H9 (cell line): ENCODE results near the gene TSPAN1. TPM values are rescaled to one million over a fixed set of nuclear protein-coding genes. Genes with fewer than 3 reads are reported as not detected.

ENCODE experiments used
- DNase-seq: peaks from one replicate; pipeline ENCODE4 v3.0.0-alpha.2; 2017
- H2AFZ ChIP-seq: one replicate; pipeline ENCODE4 v1.6.1; 2013; ENCODE audit warnings: mild to moderate bottlenecking, low read length, control low read depth, moderate library complexity
- H2AK5ac ChIP-seq: 2 replicates; pipeline ENCODE4 v1.6.1; 2013; ENCODE audit warnings: low read length, control low read depth, mixed read lengths; ENCODE audit not compliant: insufficient read length
- H2BK120ac ChIP-seq: one replicate; pipeline ENCODE4 v1.6.1; 2013; ENCODE audit warnings: low read depth, mild to moderate bottlenecking, low read length, control low read depth, inconsistent platforms; ENCODE audit not compliant: poor library complexity, severe bottlenecking
- H2BK12ac ChIP-seq: 2 replicates; pipeline ENCODE4 v1.6.1; 2013; ENCODE audit warnings: low read length, control low read depth, mixed read lengths, low read depth; ENCODE audit not compliant: insufficient read length
- H2BK15ac ChIP-seq: 2 replicates; pipeline ENCODE4 v1.6.1; 2013; ENCODE audit warnings: low read depth, low read length, control low read depth
- H2BK20ac ChIP-seq: one replicate; pipeline ENCODE4 v1.6.1; 2013; ENCODE audit warnings: low read depth, mild to moderate bottlenecking, low read length, control low read depth, inconsistent platforms; ENCODE audit not compliant: poor library complexity, severe bottlenecking
- H2BK5ac ChIP-seq: 2 replicates; pipeline ENCODE4 v1.6.1; 2013; ENCODE audit warnings: low read length, control low read depth, mixed read lengths; ENCODE audit not compliant: insufficient read length
- H3K14ac ChIP-seq: 2 replicates; pipeline ENCODE4 v1.6.1; 2013; ENCODE audit warnings: low read length, control low read depth; ENCODE audit not compliant: insufficient read depth
- H3K18ac ChIP-seq: 2 replicates; pipeline ENCODE4 v1.6.1; 2013; ENCODE audit warnings: low read depth, mild to moderate bottlenecking, mixed read lengths, low read length, control low read depth; ENCODE audit not compliant: insufficient read length
- H3K23ac ChIP-seq: 2 replicates; pipeline ENCODE4 v1.6.1; 2013; ENCODE audit warnings: low read length, control low read depth, mixed read lengths, low read depth; ENCODE audit not compliant: insufficient read length
- H3K23me2 ChIP-seq: 2 replicates; pipeline ENCODE4 v1.6.1; 2013; ENCODE audit warnings: low read depth, mild to moderate bottlenecking, mixed read lengths, low read length, control low read depth; ENCODE audit not compliant: insufficient read length, poor library complexity, severe bottlenecking
- H3K27ac ChIP-seq: 2 replicates; pipeline ENCODE4 v1.5.1; 2013; ENCODE audit warnings: low read length, control low read depth, mixed read lengths, low read depth; ENCODE audit not compliant: insufficient read length
- H3K27me3 ChIP-seq: 2 replicates; pipeline ENCODE4 v1.6.1; 2013; ENCODE audit warnings: low read length, control low read depth, inconsistent platforms; ENCODE audit not compliant: insufficient read depth
- H3K4ac ChIP-seq: 2 replicates; pipeline ENCODE4 v1.6.1; 2013; ENCODE audit warnings: low read depth, mild to moderate bottlenecking, control low read depth, inconsistent platforms, low read length, moderate library complexity
- H3K4me1 ChIP-seq: 2 replicates; pipeline ENCODE4 v1.6.1; 2013; ENCODE audit warnings: low read length, control low read depth, inconsistent platforms; ENCODE audit not compliant: insufficient read depth
- H3K4me2 ChIP-seq: 2 replicates; pipeline ENCODE4 v1.6.1; 2013; ENCODE audit warnings: low read length, control low read depth, mixed read lengths; ENCODE audit not compliant: insufficient read length, insufficient read depth
- H3K56ac ChIP-seq: 2 replicates; pipeline ENCODE4 v1.6.1; 2013; ENCODE audit warnings: low read depth, mild to moderate bottlenecking, mixed read lengths, low read length, control low read depth; ENCODE audit not compliant: insufficient read length
- H3K79me1 ChIP-seq: 2 replicates; pipeline ENCODE4 v1.6.1; 2013; ENCODE audit warnings: low read depth, mild to moderate bottlenecking, moderate library complexity, low read length, control low read depth, inconsistent platforms; ENCODE audit not compliant: insufficient read depth, poor library complexity, severe bottlenecking
- H3K79me2 ChIP-seq: 2 replicates; pipeline ENCODE4 v1.6.1; 2013; ENCODE audit warnings: low read length, control low read depth, inconsistent platforms; ENCODE audit not compliant: insufficient read depth
- H3K9ac ChIP-seq: 2 replicates; pipeline ENCODE4 v1.6.1; 2013; ENCODE audit warnings: low read length, control low read depth, mixed read lengths; ENCODE audit not compliant: insufficient read length; ENCODE audit errors: extremely low read depth
- H3K9me3 ChIP-seq: one replicate; pipeline ENCODE4 v1.6.1; 2013; ENCODE audit warnings: low read depth, low read length, inconsistent platforms; ENCODE audit not compliant: control insufficient read depth
- H3T11ph ChIP-seq: one replicate; pipeline ENCODE4 v1.6.1; 2013; ENCODE audit warnings: mild to moderate bottlenecking, low read length, control low read depth, inconsistent platforms
- H4K20me1 ChIP-seq: one replicate; pipeline ENCODE4 v1.6.1; 2013; ENCODE audit not compliant: control insufficient read depth, insufficient read length, insufficient read depth
- H4K5ac ChIP-seq: 2 replicates; pipeline ENCODE4 v1.6.1; 2013; ENCODE audit warnings: low read depth, mild to moderate bottlenecking, mixed read lengths, low read length, control low read depth; ENCODE audit not compliant: insufficient read length
- H4K8ac ChIP-seq: replicated peaks from 2 replicates; pipeline ENCODE4 v1.6.1; 2013; ENCODE audit warnings: low read length, control low read depth, mixed read lengths, low read depth; ENCODE audit not compliant: insufficient read length
- H4K91ac ChIP-seq: 2 replicates; pipeline ENCODE4 v1.6.1; 2013; ENCODE audit warnings: low read depth, mild to moderate bottlenecking, moderate library complexity, mixed read lengths, low read length, control low read depth; ENCODE audit not compliant: insufficient read length
- H3K27ac Mint-ChIP-seq, 3 experiments: 2 replicates in 2 of 3; 3 replicates in 1 of 3; pipeline ENCODE4 v1.8.0; 2020 to 2021; ENCODE audit warnings: mixed read lengths in 3 of 3, mild to moderate bottlenecking in 1 of 3, moderate library complexity in 1 of 3
- H3K27me3 Mint-ChIP-seq: 2 replicates; pipeline ENCODE4 v1.8.0; 2021; ENCODE audit warnings: low read depth, mild to moderate bottlenecking, moderate library complexity, mixed read lengths
- H3K36me3 Mint-ChIP-seq, 3 experiments: 2 replicates in 2 of 3; 3 replicates in 1 of 3; pipeline ENCODE4 v1.8.0; 2020 to 2021; ENCODE audit warnings: low read depth in 3 of 3, mixed read lengths in 3 of 3; ENCODE audit not compliant: insufficient read depth in 1 of 3
- H3K4me1 Mint-ChIP-seq, 2 experiments: 2 replicates each; pipeline ENCODE4 v1.8.0; 2020; ENCODE audit warnings: mixed read lengths in 2 of 2
- H3K4me3 Mint-ChIP-seq, 2 experiments: 2 replicates in 1 of 2; 3 replicates in 1 of 2; pipeline ENCODE4 v1.8.0; 2020 to 2021; ENCODE audit warnings: mild to moderate bottlenecking in 2 of 2, mixed read lengths in 2 of 2, moderate library complexity in 1 of 2
- H3K9me3 Mint-ChIP-seq, 2 experiments: 2 replicates in 1 of 2; 3 replicates in 1 of 2; pipeline ENCODE4 v1.8.0; 2020; ENCODE audit warnings: mild to moderate bottlenecking in 2 of 2, mixed read lengths in 2 of 2, moderate library complexity in 1 of 2
- WGBS: extraction: QIAGEN DNeasy Blood & Tissue Kit; methylation state at CpG from one replicate; pipeline ENCODE4 v1.1.7; 2013; ENCODE audit warnings: missing lambda C conversion rate, low lambda C conversion rate, mixed read lengths; ENCODE audit not compliant: insufficient read length; ENCODE audit errors: extremely low coverage; 5-methylcytosine and 5-hydroxymethylcytosine counted together
- total RNA-seq: library from RNA; stranded (reverse); gene quantifications from 2 replicates; pipeline ENCODE4 v1.2.1, GENCODE V29; 2021
- TF ChIP-seq, protein P1 (sequence below): fragments of 200-600 bp; sonication (generic); conservative IDR thresholded peaks from 3 replicates; pipeline ENCODE4 v1.8.0; 2021; ENCODE audit warnings: antibody characterized with exemption, mild to moderate bottlenecking

Gene TSPAN1
- total RNA-seq, 1 experiment from 2014 or later, result not detected

DNA sequence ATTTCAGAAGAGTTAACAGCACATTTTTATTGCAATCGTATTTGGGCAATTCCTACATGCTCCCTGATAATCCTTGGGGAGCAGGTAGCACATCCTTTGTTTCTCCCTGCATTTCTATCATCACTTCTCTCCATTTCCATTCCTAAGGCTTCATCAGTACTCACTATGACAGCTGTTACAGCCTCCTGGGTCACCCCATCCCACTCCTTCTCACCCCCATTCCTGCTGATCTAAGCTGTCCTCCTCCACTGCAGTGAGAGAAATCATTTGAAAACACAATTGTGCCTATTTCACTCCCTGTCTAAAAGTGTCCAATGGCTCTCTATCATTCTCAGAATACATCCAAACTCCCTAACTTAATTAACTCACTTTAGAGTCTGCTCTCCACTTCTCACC is 17.0 kb upstream of the TSPAN1 start:
- no CpG with 5 or more reads among the region's 1 CpG for WGBS

More for the DNA sequence above, 17.0 kb upstream of the TSPAN1 start:
- Histone ChIP-seq H3K27me3 (no peaks in the 10 kb centered on the region), H3K14ac (no peak overlapping the region), H3K18ac (no peak overlapping the region), H4K5ac (no peak overlapping the region), H2AFZ (no peak overlapping the region), H2BK20ac (no peak overlapping the region), H3K9ac (no peak overlapping the region), H3K79me2 (no peaks in the 10 kb centered on the region), H4K20me1 (no peaks in the 10 kb centered on the region), H3K4ac (no peak overlapping the region), H4K91ac (no peak overlapping the region), H3K4me2 (no peak overlapping the region), H3K56ac (no peak overlapping the region), H2BK120ac (no peak overlapping the region), H3K79me1 (no peaks in the 10 kb centered on the region), H3K23ac (no peak overlapping the region), H2BK15ac (no peak overlapping the region), H4K8ac (no peak overlapping the region), H2AK5ac (no peak overlapping the region), H3K27ac (no peak overlapping the region), H3K23me2 (no peaks in the 10 kb centered on the region), H3T11ph (no peak overlapping the region), H2BK5ac (no peak overlapping the region), H3K9me3 (no peaks in the 10 kb centered on the region), H3K4me1 (no peaks in the 10 kb centered on the region), H2BK12ac (no peak overlapping the region)
- Mint-ChIP-seq H3K4me1 (no peaks in the 10 kb centered on the region), H3K27ac (no peak overlapping the region), H3K27me3 (no peaks in the 10 kb centered on the region), H3K36me3 (no peaks in the 10 kb centered on the region; a peak in 1 of 7 replicates), H3K9me3 (no peaks in the 10 kb centered on the region), H3K4me3 (no peak overlapping the region)
- DNase-seq, result no peak
- TF ChIP-seq, protein P1, sequence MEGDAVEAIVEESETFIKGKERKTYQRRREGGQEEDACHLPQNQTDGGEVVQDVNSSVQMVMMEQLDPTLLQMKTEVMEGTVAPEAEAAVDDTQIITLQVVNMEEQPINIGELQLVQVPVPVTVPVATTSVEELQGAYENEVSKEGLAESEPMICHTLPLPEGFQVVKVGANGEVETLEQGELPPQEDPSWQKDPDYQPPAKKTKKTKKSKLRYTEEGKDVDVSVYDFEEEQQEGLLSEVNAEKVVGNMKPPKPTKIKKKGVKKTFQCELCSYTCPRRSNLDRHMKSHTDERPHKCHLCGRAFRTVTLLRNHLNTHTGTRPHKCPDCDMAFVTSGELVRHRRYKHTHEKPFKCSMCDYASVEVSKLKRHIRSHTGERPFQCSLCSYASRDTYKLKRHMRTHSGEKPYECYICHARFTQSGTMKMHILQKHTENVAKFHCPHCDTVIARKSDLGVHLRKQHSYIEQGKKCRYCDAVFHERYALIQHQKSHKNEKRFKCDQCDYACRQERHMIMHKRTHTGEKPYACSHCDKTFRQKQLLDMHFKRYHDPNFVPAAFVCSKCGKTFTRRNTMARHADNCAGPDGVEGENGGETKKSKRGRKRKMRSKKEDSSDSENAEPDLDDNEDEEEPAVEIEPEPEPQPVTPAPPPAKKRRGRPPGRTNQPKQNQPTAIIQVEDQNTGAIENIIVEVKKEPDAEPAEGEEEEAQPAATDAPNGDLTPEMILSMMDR, result no peak
